Kidney epithelial cell (primary cell): Measurements from ENCODE around the gene SFN. TPM values are rescaled to one million over a fixed set of nuclear protein-coding genes. Genes with fewer than 3 reads are reported as not detected.

Source experiments
- DNase-seq: peaks from one replicate; pipeline ENCODE4 v3.0.0-alpha.2; 2010; ENCODE audit warnings: low read depth
- H3K27me3 ChIP-seq: 2 replicates; pipeline ENCODE4 v1.6.0; 2011; ENCODE audit warnings: low read length; ENCODE audit not compliant: control insufficient read depth, insufficient read depth
- H3K36me3 ChIP-seq: 2 replicates; pipeline ENCODE4 v1.5.1; 2011; ENCODE audit warnings: low read length; ENCODE audit not compliant: control insufficient read depth, insufficient read depth
- H3K4me3 ChIP-seq: 2 replicates; pipeline ENCODE4 v1.5.1; 2011; ENCODE audit warnings: low read depth, mild to moderate bottlenecking, control low read depth, low read length
- total RNA-seq: library from RNA; depleted of rRNA; stranded (reverse); fragments of >200 nt; gene quantifications from 2 replicates; pipeline ENCODE4 v1.2.3, GENCODE V29; 2015
- TF ChIP-seq, protein P1 (sequence below): IDR thresholded peaks from 2 replicates; pipeline ENCODE4 v1.5.1; 2011; ENCODE audit warnings: mild to moderate bottlenecking, moderate library complexity, low read length, control low read depth, inconsistent platforms; ENCODE audit not compliant: insufficient read depth, poor library complexity, severe bottlenecking

The SFN gene
- total RNA-seq, 1 donor from 2014 or later = 89.0 TPM

DNA sequence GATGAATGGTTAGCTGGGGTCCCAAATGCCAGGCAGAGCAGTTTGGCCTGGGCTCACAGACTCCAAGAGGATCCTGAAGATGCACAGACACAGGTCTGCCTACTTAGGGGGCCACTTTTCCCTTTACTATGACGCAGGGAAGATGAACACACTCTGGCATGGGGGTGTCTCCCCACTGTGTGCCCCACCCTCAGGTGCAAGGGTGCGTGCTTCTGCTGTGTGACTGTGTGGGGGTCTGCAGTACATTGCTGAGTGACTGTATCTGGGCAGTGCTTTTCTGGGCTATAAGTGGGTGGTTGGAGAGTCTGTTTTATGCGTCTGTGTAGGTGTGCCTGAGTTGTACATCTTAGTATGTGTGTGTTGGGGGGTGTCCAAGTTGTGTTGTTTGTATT is 47.0 kb downstream of the SFN start:
- DNase-seq = no peak
- TF ChIP-seq, protein P1, sequence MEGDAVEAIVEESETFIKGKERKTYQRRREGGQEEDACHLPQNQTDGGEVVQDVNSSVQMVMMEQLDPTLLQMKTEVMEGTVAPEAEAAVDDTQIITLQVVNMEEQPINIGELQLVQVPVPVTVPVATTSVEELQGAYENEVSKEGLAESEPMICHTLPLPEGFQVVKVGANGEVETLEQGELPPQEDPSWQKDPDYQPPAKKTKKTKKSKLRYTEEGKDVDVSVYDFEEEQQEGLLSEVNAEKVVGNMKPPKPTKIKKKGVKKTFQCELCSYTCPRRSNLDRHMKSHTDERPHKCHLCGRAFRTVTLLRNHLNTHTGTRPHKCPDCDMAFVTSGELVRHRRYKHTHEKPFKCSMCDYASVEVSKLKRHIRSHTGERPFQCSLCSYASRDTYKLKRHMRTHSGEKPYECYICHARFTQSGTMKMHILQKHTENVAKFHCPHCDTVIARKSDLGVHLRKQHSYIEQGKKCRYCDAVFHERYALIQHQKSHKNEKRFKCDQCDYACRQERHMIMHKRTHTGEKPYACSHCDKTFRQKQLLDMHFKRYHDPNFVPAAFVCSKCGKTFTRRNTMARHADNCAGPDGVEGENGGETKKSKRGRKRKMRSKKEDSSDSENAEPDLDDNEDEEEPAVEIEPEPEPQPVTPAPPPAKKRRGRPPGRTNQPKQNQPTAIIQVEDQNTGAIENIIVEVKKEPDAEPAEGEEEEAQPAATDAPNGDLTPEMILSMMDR = no peak
- H3K36me3 ChIP-seq = no peaks in the 10 kb centered on the region
- H3K27me3 ChIP-seq = no peaks in the 10 kb centered on the region
- no peak overlapping the region for H3K4me3 ChIP-seq

DNA sequence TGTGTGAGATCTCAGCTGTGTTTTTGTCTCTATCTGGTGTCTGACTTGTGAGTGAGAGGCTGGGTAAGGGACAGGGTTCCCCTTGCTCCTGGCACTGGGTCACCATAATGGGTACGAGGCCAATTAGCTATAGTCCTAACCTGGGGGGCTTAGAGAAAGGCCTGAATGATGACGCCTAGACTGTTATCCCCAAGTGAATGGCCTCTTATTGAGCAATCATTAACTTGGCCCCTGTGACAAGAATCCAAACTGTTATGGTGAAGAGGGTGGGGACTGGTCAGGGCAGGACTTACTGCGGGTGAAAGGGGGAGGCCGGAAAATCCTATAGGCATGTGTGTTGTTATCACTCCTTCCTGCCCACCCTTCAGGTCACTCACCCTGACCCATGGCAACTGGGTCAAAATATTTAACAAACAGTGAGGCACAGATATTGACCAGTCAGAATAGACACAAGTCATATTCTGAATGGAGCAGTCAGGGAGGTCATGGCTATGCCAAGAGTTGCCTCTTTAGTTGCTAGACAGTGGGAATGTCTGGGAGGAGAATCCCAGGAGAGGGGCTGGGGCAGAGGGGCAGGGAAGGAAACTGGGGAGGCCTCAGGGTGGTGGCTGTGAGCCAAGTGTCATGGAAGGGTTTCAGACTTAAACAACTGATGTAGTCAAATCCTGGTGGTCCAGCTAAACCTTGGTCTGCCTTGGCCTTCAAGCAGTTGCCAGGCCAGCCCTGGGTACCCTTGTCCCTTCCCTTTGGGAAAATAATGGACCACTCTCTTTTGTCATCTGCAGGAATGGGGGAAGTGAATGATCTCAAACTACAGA is 47.6 kb downstream of the SFN start:
- Histone ChIP-seq H3K27me3 (no peaks in the 10 kb centered on the region), H3K4me3 (no peak overlapping the region), H3K36me3 (no peaks in the 10 kb centered on the region)
- TF ChIP-seq, protein P1 = no peak
- no peak for DNase-seq

DNA sequence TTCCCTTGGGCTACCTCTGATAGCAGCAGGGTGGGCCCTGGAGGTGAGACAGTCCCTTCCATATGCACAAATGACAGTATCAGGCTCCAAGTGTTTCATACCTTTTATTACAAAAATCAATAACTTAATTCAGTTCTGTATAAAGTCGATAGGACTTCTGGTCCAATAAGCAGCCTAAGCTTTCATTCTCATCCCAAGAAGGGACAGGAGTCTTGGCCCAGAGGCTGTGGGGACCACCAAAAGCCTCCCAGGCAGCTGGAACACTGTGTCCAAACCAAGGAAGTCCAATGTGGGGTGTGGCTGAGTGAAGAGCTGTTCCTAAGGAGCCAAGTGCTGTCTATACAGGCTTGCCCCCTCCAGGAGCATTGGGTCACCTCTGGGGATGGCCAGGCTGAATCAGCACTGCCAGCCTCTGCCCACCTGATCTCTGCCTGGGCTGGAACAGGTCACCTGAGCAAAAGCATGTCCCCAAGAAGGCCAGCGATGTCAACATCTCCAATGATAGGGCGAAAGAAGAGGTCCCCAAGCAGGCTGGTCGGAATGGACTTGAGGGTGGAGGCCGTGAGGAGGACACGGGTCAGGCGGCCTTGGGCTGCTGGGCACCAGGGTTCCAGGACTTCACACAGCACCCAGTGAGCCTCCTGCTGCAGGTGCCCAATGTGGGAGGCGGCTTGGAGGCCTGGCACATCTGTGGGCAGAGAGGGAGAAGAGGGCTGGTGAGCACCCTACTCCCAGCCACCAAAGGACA is 48.6 kb downstream of the SFN start:
- no peak for DNase-seq
- no peaks in the 10 kb centered on the region for H3K36me3 ChIP-seq
- no peak overlapping the region for H3K4me3 ChIP-seq
- TF ChIP-seq, protein P1 = no peak
- H3K27me3 ChIP-seq = no peaks in the 10 kb centered on the region

DNA sequence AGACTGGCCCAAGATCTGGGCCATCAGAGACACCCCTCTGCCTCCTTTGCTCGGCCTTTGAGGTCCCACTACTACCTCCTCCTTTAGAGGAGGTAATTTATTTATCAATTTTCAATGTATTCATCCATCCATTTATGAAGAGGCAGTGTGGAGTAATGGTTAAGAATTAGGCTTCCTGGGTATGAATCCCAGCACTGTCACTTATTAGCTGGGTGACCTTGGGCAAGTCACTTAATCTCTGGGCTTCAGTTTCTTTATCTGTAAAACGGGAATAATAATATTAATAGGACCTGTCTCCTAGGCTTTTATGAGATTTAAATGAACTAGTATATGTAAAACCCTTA is 49.2 kb downstream of the SFN start:
- H3K36me3 ChIP-seq = no peaks in the 10 kb centered on the region
- H3K4me3 ChIP-seq = no peak overlapping the region
- TF ChIP-seq, protein P1 = no peak
- DNase-seq = no peak
- no peaks in the 10 kb centered on the region for H3K27me3 ChIP-seq

DNA sequence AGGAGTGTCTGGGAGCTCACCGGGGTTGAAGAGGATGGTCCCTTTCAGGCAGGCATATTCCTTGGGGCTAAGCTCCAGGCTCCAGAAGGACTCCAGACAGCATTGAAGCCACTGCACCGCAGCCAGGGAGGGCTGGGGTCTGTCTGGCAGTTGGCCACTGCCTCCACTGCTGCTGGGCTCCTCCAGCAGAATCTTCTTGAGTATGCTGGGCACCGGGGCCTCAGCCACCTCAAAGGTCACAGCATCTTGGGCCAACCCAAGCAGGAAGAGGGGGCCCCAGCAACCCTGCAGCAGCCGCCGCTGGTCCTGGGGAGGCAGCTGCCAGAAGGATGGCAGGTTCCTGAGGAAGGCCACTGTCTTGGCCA is 50.4 kb downstream of the SFN start:
- H3K4me3 ChIP-seq = no peak overlapping the region
- TF ChIP-seq, protein P1 = no peak
- no peaks in the 10 kb centered on the region for H3K36me3 ChIP-seq
- DNase-seq = no peak
- H3K27me3 ChIP-seq = no peaks in the 10 kb centered on the region

Other genes with a start within 250 kb of the SFN start
- gene ARID1A, start 167.1 kb upstream of the SFN start, total RNA-seq = 43.7 and 63.1 TPM in 2 replicates
- gene PIGV, start 75.2 kb upstream of the SFN start, total RNA-seq = 8.5 and 11.5 TPM in 2 replicates
- 24.2 and 27.0 TPM in 2 replicates for gene ZDHHC18, start 36.5 kb upstream of the SFN start, total RNA-seq
- 9.5 and 11.0 TPM in 2 replicates for gene GPN2, start 27.1 kb downstream of the SFN start, total RNA-seq
- 12.1 and 16.2 TPM in 2 replicates for gene GPATCH3, start 37.3 kb downstream of the SFN start, total RNA-seq
- not detected in 2 replicates for gene NR0B2, start 50.8 kb downstream of the SFN start, total RNA-seq
- gene NUDC, start 58.6 kb downstream of the SFN start, total RNA-seq = 102 and 123 TPM in 2 replicates
- 10.3 and 11.0 TPM in 2 replicates for gene KDF1, start 97.3 kb downstream of the SFN start, total RNA-seq
- 78.0 and 127 TPM in 2 replicates for gene TRNP1, start 130.5 kb downstream of the SFN start, total RNA-seq
- 1.9 and 2.2 TPM in 2 replicates for gene TENT5B, start 149.7 kb downstream of the SFN start, total RNA-seq